Fibroblast of lung (primary cell): ENCODE results near the gene PACRG. TPM values are rescaled to one million over a fixed set of nuclear protein-coding genes. Genes with fewer than 3 reads are reported as not detected.

ENCODE experiments used
- DNase-seq, 2 donors: peaks; one replicate each; pipeline versions ENCODE4 v3.0.0 to v3.0.0-alpha.2; 2010; ENCODE audit warnings: low read depth in 2 of 2
- H2AFZ ChIP-seq: 2 replicates; pipeline ENCODE4 v1.5.1; 2012; ENCODE audit warnings: low read length, control low read depth, inconsistent platforms
- H3K27ac ChIP-seq: 2 replicates; pipeline ENCODE4 v1.5.1; 2011; ENCODE audit warnings: low read length, control low read depth; ENCODE audit not compliant: insufficient read depth
- H3K27me3 ChIP-seq: 2 replicates; pipeline ENCODE4 v1.5.1; 2011; ENCODE audit warnings: mild to moderate bottlenecking, low read length; ENCODE audit not compliant: control insufficient read depth, insufficient read depth
- H3K36me3 ChIP-seq: 2 replicates; pipeline ENCODE4 v1.5.1; 2011; ENCODE audit warnings: low read length; ENCODE audit not compliant: control insufficient read depth, insufficient read depth
- H3K4me1 ChIP-seq: 2 replicates; pipeline ENCODE4 v1.5.1; 2011; ENCODE audit warnings: low read length; ENCODE audit not compliant: control insufficient read depth, insufficient read depth; ENCODE audit errors: extremely low read depth
- H3K4me2 ChIP-seq: 2 replicates; pipeline ENCODE4 v1.5.1; 2011; ENCODE audit warnings: low read length, control low read depth; ENCODE audit not compliant: insufficient read depth; ENCODE audit errors: extremely low read depth
- H3K4me3 ChIP-seq, 4 experiments: fragments of 200-600 bp in 1 of 4; sonication (generic) in 1 of 4; replicated peaks in 1 of 4; 2 replicates each; pipeline ENCODE4 v1.5.1; 2011 to 2016; ENCODE audit warnings: low read length in 4 of 4, low read depth in 3 of 4, mild to moderate bottlenecking in 3 of 4, control low read depth in 2 of 4, inconsistent platforms in 1 of 4, mixed read lengths in 1 of 4; ENCODE audit not compliant: insufficient read depth in 1 of 4; ENCODE audit errors: control extremely low read depth in 1 of 4
- H3K79me2 ChIP-seq: 2 replicates; pipeline ENCODE4 v1.5.1; 2012; ENCODE audit warnings: mild to moderate bottlenecking, low read length, inconsistent platforms; ENCODE audit not compliant: control insufficient read depth, insufficient read depth
- H3K9ac ChIP-seq: 2 replicates; pipeline ENCODE4 v1.5.1; 2011; ENCODE audit warnings: mild to moderate bottlenecking, low read length, control low read depth; ENCODE audit not compliant: insufficient read depth
- H3K9me3 ChIP-seq: 2 replicates; pipeline ENCODE4 v1.5.1; 2012; ENCODE audit warnings: low read depth, low read length; ENCODE audit not compliant: control insufficient read depth, insufficient read depth
- H4K20me1 ChIP-seq: 2 replicates; pipeline ENCODE4 v1.5.1; 2011; ENCODE audit warnings: low read length; ENCODE audit not compliant: control insufficient read depth, insufficient read depth; ENCODE audit errors: extremely low read depth
- EZH2 ChIP-seq: IDR thresholded peaks from 2 replicates; pipeline ENCODE4 v1.5.1; 2012; ENCODE audit warnings: low read length, control low read depth, mild to moderate bottlenecking; ENCODE audit errors: missing control alignments
- polyA plus RNA-seq, 2 donors: library from polyadenylated mRNA; depleted of rRNA in 1 of 2; stranded (reverse) in 1 of 2; unstranded in 1 of 2; fragments of >200 nt; gene quantifications; 2 replicates each; pipeline ENCODE4 v1.2.1, GENCODE V29; 2011 to 2012; ENCODE audit warnings: missing spikeins in 1 of 2
- total RNA-seq: library from RNA; depleted of rRNA; stranded (reverse); fragments of >200 nt; gene quantifications from 2 replicates; pipeline ENCODE4 v1.2.1, GENCODE V29; 2014
- TF ChIP-seq, protein P1 (sequence below), 2 donors: IDR thresholded peaks in 1 of 2; conservative IDR thresholded peaks in 1 of 2; 1 replicate in 1 of 2; 2 replicates in 1 of 2; pipeline ENCODE4 v1.5.1; 2011 to 2012; ENCODE audit warnings: low read length in 2 of 2, control low read depth in 1 of 2, inconsistent platforms in 1 of 2, low read depth in 1 of 2, mild to moderate bottlenecking in 1 of 2

The PACRG gene
- total and polyA plus RNA-seq, 2 donors (not counting 1 experiment from before 2014, with no cell fraction given), result 0.30 to 0.66 TPM

DNA sequence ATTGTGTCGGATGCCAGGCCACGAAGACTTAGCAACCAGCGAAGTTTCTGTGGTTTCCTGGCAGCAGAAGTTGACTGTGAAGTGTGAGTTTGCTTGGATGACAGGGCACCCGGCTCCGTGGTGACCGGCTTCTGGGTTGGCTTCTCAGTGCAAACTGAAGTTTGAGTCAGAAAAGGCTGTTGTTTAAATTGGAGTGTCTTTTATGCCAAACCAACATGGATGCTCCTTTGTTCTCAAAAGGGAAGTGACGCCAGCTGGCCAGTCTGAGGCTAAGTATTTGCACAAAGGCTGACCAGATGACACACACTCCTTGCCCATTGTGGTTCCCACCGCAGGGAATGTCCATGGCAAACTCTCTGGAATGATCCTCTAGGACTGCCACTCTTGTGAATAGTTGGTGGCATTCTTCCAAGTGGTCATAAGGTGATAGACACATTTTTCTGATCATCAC, 521.9 kb downstream of the PACRG start:
- no peaks in the 10 kb centered on the region for H4K20me1 ChIP-seq
- no peaks in the 10 kb centered on the region for H3K36me3 ChIP-seq
- no peak overlapping the region for H3K4me2 ChIP-seq
- no peak overlapping the region for H3K4me3 ChIP-seq
- no peak overlapping the region for H2AFZ ChIP-seq
- H3K27ac ChIP-seq, result no peak overlapping the region
- H3K27me3 ChIP-seq, result no peaks in the 10 kb centered on the region
- no peak overlapping the region for H3K9ac ChIP-seq
- no peaks in the 10 kb centered on the region for H3K79me2 ChIP-seq
- TF ChIP-seq EZH2, result no peak
- TF ChIP-seq, protein P1, sequence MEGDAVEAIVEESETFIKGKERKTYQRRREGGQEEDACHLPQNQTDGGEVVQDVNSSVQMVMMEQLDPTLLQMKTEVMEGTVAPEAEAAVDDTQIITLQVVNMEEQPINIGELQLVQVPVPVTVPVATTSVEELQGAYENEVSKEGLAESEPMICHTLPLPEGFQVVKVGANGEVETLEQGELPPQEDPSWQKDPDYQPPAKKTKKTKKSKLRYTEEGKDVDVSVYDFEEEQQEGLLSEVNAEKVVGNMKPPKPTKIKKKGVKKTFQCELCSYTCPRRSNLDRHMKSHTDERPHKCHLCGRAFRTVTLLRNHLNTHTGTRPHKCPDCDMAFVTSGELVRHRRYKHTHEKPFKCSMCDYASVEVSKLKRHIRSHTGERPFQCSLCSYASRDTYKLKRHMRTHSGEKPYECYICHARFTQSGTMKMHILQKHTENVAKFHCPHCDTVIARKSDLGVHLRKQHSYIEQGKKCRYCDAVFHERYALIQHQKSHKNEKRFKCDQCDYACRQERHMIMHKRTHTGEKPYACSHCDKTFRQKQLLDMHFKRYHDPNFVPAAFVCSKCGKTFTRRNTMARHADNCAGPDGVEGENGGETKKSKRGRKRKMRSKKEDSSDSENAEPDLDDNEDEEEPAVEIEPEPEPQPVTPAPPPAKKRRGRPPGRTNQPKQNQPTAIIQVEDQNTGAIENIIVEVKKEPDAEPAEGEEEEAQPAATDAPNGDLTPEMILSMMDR (conservative IDR thresholded peaks at IDR 0.05 in 1 of 2, IDR thresholded peaks at IDR 0.05 in 1 of 2; ENCODE audit: low read depth in 1 of 2, low read length in 2 of 2), result no peak
- no peaks in the 10 kb centered on the region for H3K9me3 ChIP-seq
- DNase-seq, result peak in 1 of 2 donors; percentile 83
- H3K4me1 ChIP-seq, result no peaks in the 10 kb centered on the region

DNA sequence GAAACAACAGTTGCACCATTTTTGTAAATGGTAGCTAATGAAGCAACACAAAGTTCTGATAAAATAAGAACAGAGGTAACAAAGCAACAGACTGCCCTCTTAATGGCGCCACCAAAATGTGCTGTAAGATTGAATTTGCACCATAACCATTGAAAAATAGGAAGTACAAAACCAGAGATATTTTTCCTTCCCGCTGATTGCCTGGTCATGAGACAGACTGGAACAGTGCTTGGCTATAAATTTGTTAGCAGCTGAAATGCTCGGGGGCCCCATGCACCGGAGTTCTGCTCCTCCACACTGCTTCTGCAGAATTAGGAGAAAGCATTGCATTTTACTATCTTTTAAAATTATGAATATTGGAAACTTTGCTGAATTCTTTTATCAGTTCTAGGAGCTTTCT, 522.3 kb downstream of the PACRG start:
- H3K4me3 ChIP-seq, result no peak overlapping the region

DNA sequence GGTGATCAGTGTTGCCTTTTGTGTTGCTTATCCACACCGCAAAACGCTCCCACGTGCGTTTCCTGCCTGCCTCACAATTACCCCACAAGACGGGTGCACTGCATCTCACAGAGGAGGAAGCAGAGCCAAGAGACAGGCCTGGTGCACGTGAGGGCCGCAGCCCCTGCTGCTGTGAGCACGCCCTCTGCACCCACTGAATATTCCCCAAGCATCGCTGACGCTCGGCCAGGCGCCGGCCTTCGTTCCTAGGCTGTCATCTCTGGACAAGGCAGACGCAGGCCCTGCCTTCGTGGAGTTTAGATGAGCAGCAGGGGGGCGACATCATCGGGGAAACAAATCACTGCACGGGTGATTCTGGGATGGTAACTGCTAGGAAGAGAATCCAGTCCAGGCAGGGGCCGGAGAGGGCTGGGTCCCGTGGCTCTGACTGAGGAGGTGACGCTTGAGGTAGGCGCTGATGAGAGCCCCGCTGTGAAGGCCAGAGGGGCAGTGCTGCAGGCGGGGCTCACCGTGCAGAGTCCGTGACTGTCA, 524.4 kb downstream of the PACRG start:
- Histone ChIP-seq H3K36me3 (no peaks in the 10 kb centered on the region), H3K27ac (no peak overlapping the region), H3K4me2 (no peak overlapping the region), H3K79me2 (no peaks in the 10 kb centered on the region), H3K27me3 (no peaks in the 10 kb centered on the region), H4K20me1 (no peaks in the 10 kb centered on the region), H3K4me1 (no peaks in the 10 kb centered on the region), H3K9me3 (no peaks in the 10 kb centered on the region), H3K4me3 (no peak overlapping the region), H3K9ac (no peak overlapping the region), H2AFZ (no peak overlapping the region)
- no peak for TF ChIP-seq EZH2
- TF ChIP-seq, protein P1 (conservative IDR thresholded peaks at IDR 0.05 in 1 of 2, IDR thresholded peaks at IDR 0.05 in 1 of 2; ENCODE audit: low read depth in 1 of 2, low read length in 2 of 2), result no peak
- DNase-seq, result no peak

More for the DNA sequence above, 522.3 kb downstream of the PACRG start:
- H3K9ac ChIP-seq, result no peak overlapping the region
- DNase-seq, result no peak
- no peaks in the 10 kb centered on the region for H3K27me3 ChIP-seq
- TF ChIP-seq, protein P1 (conservative IDR thresholded peaks at IDR 0.05 in 1 of 2, IDR thresholded peaks at IDR 0.05 in 1 of 2; ENCODE audit: low read depth in 1 of 2, low read length in 2 of 2), result no peak
- no peak for TF ChIP-seq EZH2
- H4K20me1 ChIP-seq, result no peaks in the 10 kb centered on the region
- no peak overlapping the region for H3K27ac ChIP-seq
- H2AFZ ChIP-seq, result no peak overlapping the region
- no peak overlapping the region for H3K4me2 ChIP-seq
- no peaks in the 10 kb centered on the region for H3K4me1 ChIP-seq
- H3K36me3 ChIP-seq, result no peaks in the 10 kb centered on the region
- H3K9me3 ChIP-seq, result no peaks in the 10 kb centered on the region
- no peaks in the 10 kb centered on the region for H3K79me2 ChIP-seq
